K562 (cell line): ENCODE results near the gene ZNF486.
"Not testable (repeated sequence)": the region's sequence is repeated elsewhere in the genome, so short reads cannot be mapped to it uniquely, and the experiment has no call there.

Source experiments
- CTCF ChIP-seq, 3 experiments: IDR thresholded peaks in 2 of 3; conservative IDR thresholded peaks in 1 of 3; 2 replicates each; pipeline ENCODE4 v1.5.1; 2011 to 2012; ENCODE audit warnings: low read length in 3 of 3, mild to moderate bottlenecking in 3 of 3, control low read depth in 2 of 3, improper control_type of control experiment in 1 of 3, inconsistent platforms in 1 of 3, low read depth in 1 of 3, mixed read lengths in 1 of 3, moderate library complexity in 1 of 3; ENCODE audit not compliant: insufficient read depth in 2 of 3
- ETV6 ChIP-seq, 3 experiments: fragments of 150-350 bp in 1 of 3; sonication (generic) in 1 of 3; formaldehyde crosslinking in 1 of 3; IDR thresholded peaks; 2 replicates each; pipeline versions ENCODE4 v1.6.1 to v1.8.0; 2014 to 2022; ENCODE audit warnings: borderline replicate concordance in 2 of 3, low read depth in 2 of 3, antibody characterized with exemption in 1 of 3, low read length in 1 of 3, mild to moderate bottlenecking in 1 of 3, missing genetic modification reagents in 1 of 3
- HMG20B ChIP-seq: fragments of 250-450 bp; sonication (Bioruptor Pico); IDR thresholded peaks from 2 replicates; pipeline ENCODE4 v1.5.0; 2021; ENCODE audit warnings: mild to moderate bottlenecking
- HNRNPK ChIP-seq: fragments of 200-400 bp; formaldehyde crosslinking; IDR thresholded peaks from one replicate; pipeline ENCODE4 v1.6.1; 2018; ENCODE audit warnings: mild to moderate bottlenecking, low read depth, low read length; ENCODE audit not compliant: poor library complexity, severe bottlenecking
- KLF13 ChIP-seq: fragments of 450-650 bp; IDR thresholded peaks from 2 replicates; pipeline ENCODE4 v1.6.1; 2016; ENCODE audit warnings: missing genetic modification characterization, low read depth, mild to moderate bottlenecking, missing compliant biosample characterization, moderate library complexity, borderline replicate concordance
- L3MBTL2 ChIP-seq: fragments of 450-650 bp; IDR thresholded peaks from 2 replicates; pipeline ENCODE4 v1.6.1; 2016; ENCODE audit warnings: mild to moderate bottlenecking, moderate library complexity
- RREB1 ChIP-seq: fragments of 250-450 bp; sonication (Bioruptor Pico); IDR thresholded peaks from 2 replicates; pipeline ENCODE4 v1.4.0; 2020
- SMAD4 ChIP-seq: fragments of 250-450 bp; sonication (Bioruptor Pico); conservative IDR thresholded peaks from 2 replicates; pipeline ENCODE4 v1.8.0; 2021; ENCODE audit warnings: inconsistent platforms, mild to moderate bottlenecking, moderate library complexity
- SMARCA5 ChIP-seq: fragments of 450-650 bp; IDR thresholded peaks from 2 replicates; pipeline ENCODE4 v1.6.1; 2016
- TCF7L2 ChIP-seq: fragments of 150-350 bp; IDR thresholded peaks from 2 replicates; pipeline ENCODE4 v1.6.1; 2016; ENCODE audit warnings: low read depth, mild to moderate bottlenecking, low read length, moderate library complexity
- TRIM24 ChIP-seq, 2 experiments: fragments of 450-650 bp; IDR thresholded peaks; 2 replicates each; pipeline ENCODE4 v1.6.1; 2016
- ZFP91 ChIP-seq: sonication (generic); formaldehyde crosslinking; IDR thresholded peaks from 2 replicates; pipeline ENCODE4 v1.8.0; 2022; ENCODE audit warnings: mild to moderate bottlenecking, missing genetic modification reagents
- ZNF318 ChIP-seq, 2 experiments: fragments of 450-650 bp; IDR thresholded peaks; 2 replicates each; pipeline ENCODE4 v1.6.1; 2016; ENCODE audit warnings: mild to moderate bottlenecking in 2 of 2, borderline replicate concordance in 1 of 2, low read depth in 1 of 2, moderate library complexity in 1 of 2

GRCh38 chr19:20179956-20180355 lies 12.9 kb downstream of the ZNF486 start:
- TF ChIP-seq HNRNPK; RREB1 (CRISPR knock-in tag); L3MBTL2; SMARCA5; HMG20B; TRIM24 (IDR thresholded peaks at IDR 0.05); ZFP91 (CRISPR knock-in tag); ZNF318 (IDR thresholded peaks at IDR 0.05; ENCODE audit: borderline replicate concordance in 1 of 2, low read depth in 1 of 2); SMAD4 (CRISPR knock-in tag); KLF13; TCF7L2; CTCF (IDR thresholded peaks at IDR 0.05 in 2 of 3, conservative IDR thresholded peaks at IDR 0.05 in 1 of 3; ENCODE audit: insufficient read depth in 2 of 3, low read depth in 1 of 3, low read length in 3 of 3); ETV6 (IDR thresholded peaks at IDR 0.05; ENCODE audit: borderline replicate concordance in 1 of 2, low read depth in 2 of 2, low read length in 1 of 2); ETV6 (CRISPR knock-in tag; IDR thresholded peaks at IDR 0.05; ENCODE audit: borderline replicate concordance): not testable (repeated sequence)
